ENCODE measurements around the gene TNK1. TPM values are rescaled to one million over a fixed set of nuclear protein-coding genes. Genes with fewer than 3 reads are reported as not detected.
A peak's percentile ranks its signal among the peaks of the same experiment; 100 is the strongest.

The TNK1 gene
- polyA plus RNA-seq, 3 donors: not detected

- no peak for TF ChIP-seq CTCF (IDR thresholded peaks at IDR 0.05)
- Histone ChIP-seq H3K36me3 (replicated peaks in 1 of 2; ENCODE audit: control insufficient read depth in 1 of 2, insufficient read depth in 2 of 2, low read length in 2 of 2) (no peaks in the 10 kb centered on the region), H2AFZ (ENCODE audit: insufficient read depth, low read depth, low read length, poor library complexity, severe bottlenecking) (no peak overlapping the region), H3K4me3 (replicated peaks in 1 of 3; ENCODE audit: low read depth in 2 of 3, low read length in 3 of 3) (no peak overlapping the region), H3K4me1 (ENCODE audit: control insufficient read depth in 1 of 2, insufficient read depth in 2 of 2, low read length in 2 of 2) (no peaks in the 10 kb centered on the region), H3K9ac (ENCODE audit: insufficient read depth, low read length, poor library complexity, severe bottlenecking) (no peak overlapping the region), H4K20me1 (ENCODE audit: insufficient read depth, low read length) (no peaks in the 10 kb centered on the region), H3K9me3 (replicated peaks in 1 of 2; ENCODE audit: control insufficient read depth in 1 of 2, insufficient read depth in 1 of 2, low read length in 2 of 2) (no peaks in the 10 kb centered on the region), H3K27ac (ENCODE audit: low read depth in 1 of 2, low read length in 2 of 2) (no peak overlapping the region), H3K4me2 (replicated peaks; ENCODE audit: extremely low read depth, low read length, poor library complexity, severe bottlenecking) (no peak overlapping the region), H3K27me3 (ENCODE audit: control insufficient read depth in 2 of 2, insufficient read depth in 2 of 2, low read length in 2 of 2) (no peaks in the 10 kb centered on the region), H3K79me2 (ENCODE audit: insufficient read depth, low read length) (no peaks in the 10 kb centered on the region)
- Mint-ChIP-seq H3K4me3 (no peak overlapping the region), H3K36me3 (no peaks in the 10 kb centered on the region), H3K27me3 (ENCODE audit: low read depth in 3 of 3) (peaks cover 1 to 13% (median 7%) of the 10 kb centered on the region in 3 donors), H3K4me1 (no peaks in the 10 kb centered on the region), H3K27ac (no peak overlapping the region), H3K9me3 (no peaks in the 10 kb centered on the region)
- intact Hi-C loops (cut with micrococcal nuclease): no loop called here
- 96% methylated on average over 47 of the region's 54 CpGs for WGBS (ENCODE audit: insufficient coverage)
- DNase-seq: no peak
Observed at GRCh38 chr17:7417056-7417655, 36.3 kb downstream of the TNK1 start.

GRCh38 chr17:7418472-7419152 lies 37.7 kb downstream of the TNK1 start:
- intact Hi-C loops (cut with micrococcal nuclease): no loop called here
- Histone ChIP-seq H3K27me3 (ENCODE audit: control insufficient read depth in 2 of 2, insufficient read depth in 2 of 2, low read length in 2 of 2) (no peaks in the 10 kb centered on the region), H3K79me2 (ENCODE audit: insufficient read depth, low read length) (no peaks in the 10 kb centered on the region), H3K4me3 (replicated peaks in 1 of 3; ENCODE audit: low read depth in 2 of 3, low read length in 3 of 3) (no peak overlapping the region), H4K20me1 (ENCODE audit: insufficient read depth, low read length) (no peaks in the 10 kb centered on the region), H2AFZ (ENCODE audit: insufficient read depth, low read depth, low read length, poor library complexity, severe bottlenecking) (no peak overlapping the region), H3K4me2 (replicated peaks; ENCODE audit: extremely low read depth, low read length, poor library complexity, severe bottlenecking) (no peak overlapping the region), H3K4me1 (ENCODE audit: control insufficient read depth in 1 of 2, insufficient read depth in 2 of 2, low read length in 2 of 2) (no peaks in the 10 kb centered on the region), H3K9me3 (replicated peaks in 1 of 2; ENCODE audit: control insufficient read depth in 1 of 2, insufficient read depth in 1 of 2, low read length in 2 of 2) (no peaks in the 10 kb centered on the region), H3K36me3 (replicated peaks in 1 of 2; ENCODE audit: control insufficient read depth in 1 of 2, insufficient read depth in 2 of 2, low read length in 2 of 2) (no peaks in the 10 kb centered on the region), H3K9ac (ENCODE audit: insufficient read depth, low read length, poor library complexity, severe bottlenecking) (no peak overlapping the region), H3K27ac (ENCODE audit: low read depth in 1 of 2, low read length in 2 of 2) (no peak overlapping the region)
- DNase-seq: no peak
- Mint-ChIP-seq H3K36me3 (no peaks in the 10 kb centered on the region), H3K27ac (peak overlapping the region in 2 of 7 donors; percentile 33 to 82), H3K9me3 (no peaks in the 10 kb centered on the region), H3K27me3 (ENCODE audit: low read depth in 3 of 3) (peaks cover 0 to 8% (median 6%) of the 10 kb centered on the region in 3 donors), H3K4me1 (no peaks in the 10 kb centered on the region), H3K4me3 (no peak overlapping the region)
- 92% methylated on average over 8 of the region's 18 CpGs for WGBS (ENCODE audit: insufficient coverage)
- no peak for TF ChIP-seq CTCF (IDR thresholded peaks at IDR 0.05)
